ENCODE measurements around the gene CGREF1.

GRCh38 chr2:27071990-27072830 is 46.7 kb downstream of the CGREF1 start:
- TF ChIP-seq GABPA (IDR thresholded peaks at IDR 0.05; ENCODE audit: low read depth) (no peak; the same call in 1 of the 2 replicates), CTCF (IDR thresholded peaks at IDR 0.05) (no peak)

All from SK-N-SH (cell line).